Astrocyte of the cerebellum (primary cell): ENCODE data around the gene NOS2.
"Not testable (repeated sequence)": the region's sequence is repeated elsewhere in the genome, so short reads cannot be mapped to it uniquely, and the experiment has no call there.

Source experiments
- DNase-seq: peaks from one replicate; pipeline ENCODE4 v3.0.0-alpha.2; 2011; ENCODE audit warnings: low read depth
- H3K4me3 ChIP-seq: 2 replicates; pipeline ENCODE4 v1.5.1; 2011; ENCODE audit warnings: mild to moderate bottlenecking, low read depth, low read length, moderate library complexity
- in situ Hi-C: cut with HindIII; loops from 2 replicates; pipeline ENCODE4 v1.10.0; 2017; ENCODE audit warnings: low sequenced_read_pairs
- TF ChIP-seq, protein P1 (sequence below): IDR thresholded peaks from 2 replicates; pipeline ENCODE4 v1.5.1; 2012; ENCODE audit warnings: low read length, low read depth, moderate library complexity, mild to moderate bottlenecking; ENCODE audit errors: missing control alignments

The NOS2 gene

DNA sequence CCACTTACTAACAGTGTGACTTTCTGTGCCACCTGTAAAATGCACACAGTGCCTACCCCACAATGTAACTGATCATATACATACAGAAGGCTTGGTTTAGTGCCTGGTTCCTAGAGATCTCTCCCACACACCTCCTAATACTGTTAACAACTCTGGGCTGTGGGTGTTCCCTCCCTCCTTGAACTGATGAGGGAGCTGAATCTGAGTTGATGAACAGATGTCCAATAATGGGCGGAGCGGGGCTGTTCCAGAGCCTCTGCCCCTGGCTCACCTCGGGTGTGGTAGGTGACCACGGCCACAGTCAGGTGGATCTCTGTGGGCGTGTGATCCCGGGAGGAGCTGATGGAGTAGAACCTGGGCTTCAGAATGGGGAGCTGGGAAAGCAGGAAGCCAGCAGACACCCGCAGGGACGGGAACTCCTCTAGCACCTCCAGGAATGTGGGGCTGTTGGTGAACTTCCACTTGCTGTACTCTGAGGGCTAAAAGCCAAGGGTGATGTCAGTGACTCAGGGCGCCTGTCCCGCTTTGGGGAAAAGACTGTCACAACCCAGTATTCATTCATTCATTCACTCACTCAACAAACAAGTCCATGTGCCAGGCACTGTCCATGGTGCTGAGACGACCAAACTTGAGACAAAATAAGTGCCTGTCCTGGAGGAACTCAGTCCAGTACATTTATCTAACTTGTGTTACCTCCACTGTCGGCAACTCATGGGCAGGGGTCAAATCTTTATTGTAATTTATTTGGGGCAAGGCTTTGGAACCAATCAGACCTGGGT, 37.6 kb downstream of the NOS2 start:
- H3K4me3 ChIP-seq, result no peak overlapping the region
- TF ChIP-seq, protein P1, sequence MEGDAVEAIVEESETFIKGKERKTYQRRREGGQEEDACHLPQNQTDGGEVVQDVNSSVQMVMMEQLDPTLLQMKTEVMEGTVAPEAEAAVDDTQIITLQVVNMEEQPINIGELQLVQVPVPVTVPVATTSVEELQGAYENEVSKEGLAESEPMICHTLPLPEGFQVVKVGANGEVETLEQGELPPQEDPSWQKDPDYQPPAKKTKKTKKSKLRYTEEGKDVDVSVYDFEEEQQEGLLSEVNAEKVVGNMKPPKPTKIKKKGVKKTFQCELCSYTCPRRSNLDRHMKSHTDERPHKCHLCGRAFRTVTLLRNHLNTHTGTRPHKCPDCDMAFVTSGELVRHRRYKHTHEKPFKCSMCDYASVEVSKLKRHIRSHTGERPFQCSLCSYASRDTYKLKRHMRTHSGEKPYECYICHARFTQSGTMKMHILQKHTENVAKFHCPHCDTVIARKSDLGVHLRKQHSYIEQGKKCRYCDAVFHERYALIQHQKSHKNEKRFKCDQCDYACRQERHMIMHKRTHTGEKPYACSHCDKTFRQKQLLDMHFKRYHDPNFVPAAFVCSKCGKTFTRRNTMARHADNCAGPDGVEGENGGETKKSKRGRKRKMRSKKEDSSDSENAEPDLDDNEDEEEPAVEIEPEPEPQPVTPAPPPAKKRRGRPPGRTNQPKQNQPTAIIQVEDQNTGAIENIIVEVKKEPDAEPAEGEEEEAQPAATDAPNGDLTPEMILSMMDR, result no peak
- DNase-seq, result no peak
- in situ Hi-C loops, result no loop called here

DNA sequence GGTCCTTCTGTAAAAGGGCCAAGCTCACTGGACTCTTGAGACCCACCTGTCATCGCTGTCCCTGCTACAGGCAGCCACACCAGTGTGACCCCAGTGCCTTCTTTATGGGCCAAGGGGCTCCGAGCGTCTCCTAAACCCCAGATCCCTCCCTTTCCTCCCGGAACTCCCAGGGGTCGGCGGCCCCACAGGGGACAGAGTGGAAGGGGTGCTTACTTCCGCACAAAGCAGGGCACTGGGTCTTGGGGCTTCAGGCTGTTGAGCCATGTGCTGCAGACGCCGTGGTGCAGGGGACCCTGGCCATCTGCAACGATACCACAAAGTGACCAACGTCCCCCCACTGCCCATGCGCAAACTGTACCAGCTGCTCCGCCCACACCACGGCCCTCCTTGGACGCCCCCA, 39.4 kb downstream of the NOS2 start:
- H3K4me3 ChIP-seq, DNase-seq, in situ Hi-C loops: not testable (repeated sequence)

DNA sequence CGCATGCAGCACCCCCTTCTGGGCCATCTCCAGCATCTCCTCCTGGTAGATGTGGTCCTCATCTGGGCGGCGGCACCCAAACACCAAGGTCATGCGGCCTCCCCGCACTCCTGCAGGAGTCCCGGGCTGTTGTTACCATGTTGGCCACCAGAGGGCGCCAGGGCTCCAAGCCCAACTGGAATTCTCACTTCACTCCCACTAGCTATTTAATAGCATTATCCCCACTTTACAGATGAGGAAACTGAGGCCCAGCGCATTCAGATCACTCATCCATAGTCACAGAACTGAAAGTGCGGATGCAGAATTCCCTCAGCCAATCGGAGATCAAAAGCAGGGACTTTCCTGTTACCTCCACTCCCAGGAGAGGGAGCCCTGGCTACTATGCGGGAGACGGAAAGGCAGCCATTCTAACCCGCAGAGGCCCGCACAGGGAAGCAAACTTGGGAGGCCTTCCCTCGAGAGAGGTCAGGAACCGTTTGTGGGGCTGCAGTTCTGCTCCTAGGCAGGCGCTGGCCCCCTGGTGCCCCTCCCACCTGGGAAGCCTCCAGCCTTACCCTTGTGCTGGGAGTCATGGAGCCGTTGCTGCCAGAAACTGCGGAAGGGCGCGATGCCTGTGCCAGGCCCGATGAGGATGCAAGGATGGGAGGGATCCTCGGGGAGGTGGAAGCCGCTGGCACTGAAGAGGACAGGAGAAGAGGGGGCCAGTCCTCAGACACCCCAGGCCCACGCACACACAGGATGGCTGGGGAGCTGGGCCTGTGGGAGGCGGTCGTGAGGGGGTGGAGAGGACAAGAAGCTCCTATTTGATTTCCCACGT, 40.1 kb downstream of the NOS2 start:
- TF ChIP-seq, protein P1, result peak; percentile 90
- H3K4me3 ChIP-seq, result no peak overlapping the region
- DNase-seq, result no peak
- in situ Hi-C loops, result no loop called here

DNA sequence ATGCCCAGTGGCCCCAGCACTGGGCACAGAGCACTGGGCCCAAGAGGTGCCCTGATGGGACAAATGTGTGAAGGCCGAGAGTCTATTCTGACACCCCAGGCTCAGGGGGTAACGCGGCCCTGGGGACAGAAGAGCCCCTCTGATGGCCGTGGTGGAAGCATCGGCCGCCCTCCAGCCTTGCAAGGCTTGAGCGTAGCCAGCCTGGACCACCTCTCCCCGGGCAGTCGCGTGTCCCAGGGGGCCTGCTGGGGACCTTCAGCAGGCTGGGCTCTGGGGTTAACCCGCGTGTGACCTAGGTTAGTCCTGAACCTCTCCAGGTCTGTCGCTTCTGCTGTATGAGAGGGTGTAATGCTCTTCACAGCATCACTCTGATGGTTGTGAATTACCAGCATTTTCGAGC, 40.8 kb downstream of the NOS2 start:
- no peak for DNase-seq
- H3K4me3 ChIP-seq, result no peak overlapping the region
- TF ChIP-seq, protein P1, result no peak
- in situ Hi-C loops, result no loop called here

DNA sequence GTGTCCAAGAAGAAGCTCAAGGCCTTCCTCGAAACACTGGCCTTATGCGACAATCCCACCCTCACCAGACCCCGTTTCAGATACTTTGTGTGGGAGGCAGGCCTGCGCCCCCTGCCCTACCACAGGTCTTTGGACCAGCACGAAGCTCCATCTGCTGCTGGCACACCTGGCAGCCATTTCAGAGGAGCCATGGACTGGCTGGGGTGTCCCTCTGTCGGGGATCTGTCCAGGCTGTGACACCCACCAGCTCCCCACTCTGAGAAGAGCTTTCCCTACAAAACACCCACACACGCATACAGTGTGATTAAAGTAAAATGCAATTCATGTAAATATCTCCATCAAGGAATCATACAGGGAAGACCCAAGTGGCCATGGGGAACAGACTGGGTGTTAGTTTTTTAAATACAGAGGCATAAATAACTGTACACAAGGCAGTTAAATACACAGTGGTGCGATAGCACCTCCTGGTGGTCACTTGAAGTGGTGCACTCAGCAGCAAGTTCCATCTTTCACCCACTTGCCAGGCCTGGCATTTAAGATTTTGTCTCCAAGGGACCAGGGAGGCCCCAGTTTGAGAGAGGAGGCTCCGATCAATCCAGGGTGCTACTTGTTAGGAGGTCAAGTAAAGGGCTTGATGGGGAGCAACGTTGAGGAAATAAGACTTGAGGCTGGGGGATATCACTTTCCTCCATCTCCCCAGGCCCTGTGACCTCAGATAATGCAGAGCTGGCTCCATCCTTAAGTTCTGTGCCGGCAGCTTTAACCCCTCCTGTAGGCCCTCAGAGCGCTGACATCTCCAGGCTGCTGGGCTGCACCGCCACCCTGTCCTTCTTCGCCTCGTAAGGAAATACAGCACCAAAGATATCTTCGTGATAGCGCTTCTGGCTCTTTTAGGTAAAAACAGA, 43.6 kb downstream of the NOS2 start:
- TF ChIP-seq, protein P1, result peak; percentile 88
- in situ Hi-C loops, result no loop called here
- peak; percentile 15 for DNase-seq
- no peak overlapping the region for H3K4me3 ChIP-seq

DNA sequence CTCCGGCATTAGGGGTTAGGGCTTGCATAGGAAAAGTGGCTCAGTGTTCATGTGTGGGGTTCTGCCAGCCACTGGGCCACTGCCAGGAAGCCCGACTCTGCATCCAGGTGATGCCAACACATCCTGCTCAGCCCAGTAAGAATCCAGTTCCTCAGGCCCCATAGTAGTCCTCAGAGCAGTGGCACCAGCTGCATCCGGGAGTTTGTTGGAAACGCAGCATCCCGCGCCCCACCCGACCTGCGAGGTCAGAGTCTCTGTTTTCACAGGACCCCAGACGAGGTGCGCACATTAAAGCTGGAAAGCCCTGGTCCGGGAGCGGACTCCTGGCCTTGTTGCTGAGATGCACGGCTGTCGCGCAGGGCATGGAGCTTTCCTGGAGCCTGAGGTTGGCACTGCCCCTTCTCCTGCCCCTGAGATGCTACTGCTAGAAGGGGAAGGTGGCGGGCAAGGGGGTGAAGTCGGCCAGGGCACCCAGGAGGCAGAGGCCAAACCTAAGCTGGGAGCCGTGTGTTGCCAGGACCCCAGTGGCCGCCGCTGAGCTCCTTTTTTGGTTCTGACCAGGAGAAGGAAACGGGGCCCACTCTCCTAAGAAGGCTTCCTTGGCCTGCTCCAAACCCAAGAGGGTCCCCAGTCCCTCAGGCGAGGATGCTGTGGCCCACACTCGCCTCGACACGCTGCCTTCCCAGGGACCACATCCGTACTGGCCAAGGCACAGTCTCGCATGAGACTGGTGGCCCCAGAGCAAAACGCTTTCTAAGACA, 44.4 kb downstream of the NOS2 start:
- TF ChIP-seq, protein P1, result no peak
- DNase-seq, result no peak
- in situ Hi-C loops, result no loop called here
- H3K4me3 ChIP-seq, result no peak overlapping the region
